Activated CD8-positive, alpha-beta T cell treated with anti-CD3 and anti-CD28 coated beads for 36 hours (primary cell): ENCODE measurements around the gene CPLX1. TPM values are rescaled to one million over a fixed set of nuclear protein-coding genes. Genes with fewer than 3 reads are reported as not detected.
A peak's percentile ranks its signal among the peaks of the same experiment; 100 is the strongest.

Experiments used
- ATAC-seq: fragments of 200-7000 bp; cut with Tn5 transposase; one replicate; pipeline ENCODE4 v1.10.0; 2021; ENCODE audit warnings: mild to moderate bottlenecking, moderate library complexity
- CTCF ChIA-PET: fragments of 350-600 bp; sonication (Branson Sonifier 250); formaldehyde crosslinking; loops from one replicate; lab custom pipeline; 2021; ENCODE audit warnings: antibody characterized with exemption; lab: Charles Lee
- POLR2A ChIA-PET: fragments of 350-600 bp; sonication (Branson Sonifier 250); formaldehyde crosslinking; loops from one replicate; lab custom pipeline; 2021; ENCODE audit warnings: antibody characterized with exemption; lab: Charles Lee
- DNase-seq: peaks from one replicate; pipeline ENCODE4 v3.0.0-alpha.2; 2020
- H3K27ac Mint-ChIP-seq: one replicate; pipeline ENCODE4 v1.8.0; 2021; ENCODE audit warnings: mild to moderate bottlenecking, mixed read lengths
- H3K27me3 Mint-ChIP-seq: one replicate; pipeline ENCODE4 v1.8.0; 2021; ENCODE audit warnings: mixed read lengths
- H3K36me3 Mint-ChIP-seq: one replicate; pipeline ENCODE4 v1.8.0; 2021; ENCODE audit warnings: low read depth, mixed read lengths
- H3K4me1 Mint-ChIP-seq: one replicate; pipeline ENCODE4 v1.8.0; 2021; ENCODE audit warnings: low read depth, mixed read lengths
- H3K4me3 Mint-ChIP-seq: one replicate; pipeline ENCODE4 v1.8.0; 2021; ENCODE audit warnings: mild to moderate bottlenecking, moderate library complexity, mixed read lengths
- H3K9me3 Mint-ChIP-seq: one replicate; pipeline ENCODE4 v1.8.0; 2021; ENCODE audit warnings: mixed read lengths
- CTCF ChIP-seq: fragments of 200-600 bp; IDR thresholded peaks from one replicate; pipeline ENCODE4 v1.8.0; 2022; ENCODE audit warnings: antibody characterized with exemption, mild to moderate bottlenecking
- intact Hi-C: fragments of 100-400 bp; cut with micrococcal nuclease; formaldehyde crosslinking; loops from one replicate; pipeline ENCODE4 v1.10.0; 2022
- total RNA-seq, 2 experiments: library from RNA; stranded (reverse); gene quantifications; one replicate each; pipeline ENCODE4 v1.2.3, GENCODE V29; 2021

The CPLX1 gene
- total RNA-seq, 2 experiments from 2014 or later, result not detected

GRCh38 chr4:764405-765169 lies 61.3 kb downstream of the CPLX1 start:
- POLR2A ChIA-PET, result interaction anchor here (1.0 to 3.0 kb wide), 2 partner anchors 11 to 115 kb away, joined by 3 to 14 read pairs; no protein-coding TSS in a partner anchor
- no peak for DNase-seq
- Mint-ChIP-seq H3K4me3 (no peak overlapping the region), H3K4me1 (peaks cover 18% of the 10 kb centered on the region), H3K27me3 (no peaks in the 10 kb centered on the region), H3K9me3 (no peaks in the 10 kb centered on the region), H3K27ac (no peak overlapping the region), H3K36me3 (peaks cover 62% of the 10 kb centered on the region)
- intact Hi-C loops, result no loop called here
- TF ChIP-seq CTCF, result no peak
- CTCF ChIA-PET, result interaction anchor here (3.8 kb wide), 1 partner anchor 22 kb away, joined by 17 read pairs; no protein-coding TSS in a partner anchor
- no peak for ATAC-seq

- Mint-ChIP-seq H3K36me3 (peaks cover 58% of the 10 kb centered on the region), H3K4me1 (peaks cover 18% of the 10 kb centered on the region), H3K4me3 (no peak overlapping the region), H3K9me3 (no peaks in the 10 kb centered on the region), H3K27me3 (no peaks in the 10 kb centered on the region), H3K27ac (no peak overlapping the region)
- ChIA-PET CTCF (interaction anchor here (3.8 kb wide), 1 partner anchor 22 kb away, joined by 17 read pairs; no protein-coding TSS in a partner anchor), POLR2A (no interaction called here)
- no peak for ATAC-seq
- TF ChIP-seq CTCF, result no peak
- no peak for DNase-seq
- intact Hi-C loops, result no loop called here
Observed at GRCh38 chr4:763922-764321, 62.0 kb downstream of the CPLX1 start.

GRCh38 chr4:763191-763810 lies 62.6 kb downstream of the CPLX1 start:
- no peak for DNase-seq
- H3K27ac Mint-ChIP-seq, result no peak overlapping the region
- TF ChIP-seq CTCF, result no peak
- H3K36me3 Mint-ChIP-seq, result peaks cover 58% of the 10 kb centered on the region
- ChIA-PET POLR2A (no interaction called here), CTCF (no interaction called here)
- intact Hi-C loops, result no loop called here
- ATAC-seq, result no peak
- H3K4me1 Mint-ChIP-seq, result peaks cover 18% of the 10 kb centered on the region
- H3K27me3 Mint-ChIP-seq, result no peaks in the 10 kb centered on the region
- H3K9me3 Mint-ChIP-seq, result no peaks in the 10 kb centered on the region
- no peak overlapping the region for H3K4me3 Mint-ChIP-seq

- H3K27me3 Mint-ChIP-seq, result no peaks in the 10 kb centered on the region
- H3K4me3 Mint-ChIP-seq, result no peak overlapping the region
Observed at GRCh38 chr4:762211-763190, 63.4 kb downstream of the CPLX1 start.

More at GRCh38 chr4:762211-763190, 63.4 kb downstream of the CPLX1 start:
- Mint-ChIP-seq H3K4me1 (peaks cover 18% of the 10 kb centered on the region), H3K9me3 (no peaks in the 10 kb centered on the region), H3K27ac (no peak overlapping the region), H3K36me3 (peaks cover 52% of the 10 kb centered on the region)
- POLR2A ChIA-PET, result interaction anchor here (1.1 kb wide), 1 partner anchor 31 kb away, joined by 3 read pairs; no protein-coding TSS in a partner anchor
- TF ChIP-seq CTCF, result no peak
- intact Hi-C loops, result no loop called here
- CTCF ChIA-PET, result no interaction called here
- ATAC-seq (peak; percentile 38), DNase-seq (no peak)
